ENCODE measurements around the gene JMY.

Gene JMY

GRCh38 chr5:79241535-79241979 lies 5.6 kb downstream of the JMY start:
- Histone ChIP-seq H3K4me3 (ENCODE audit: low read depth, low read length) (peak overlapping the region; percentile 9; the same call in 1 of the 2 replicates), H3K27ac (ENCODE audit: extremely low read depth, low read depth, low read length) (peak overlapping the region; percentile 68), H3K4me1 (ENCODE audit: control insufficient read depth, insufficient read depth, low read length) (peaks cover 36% of the 10 kb centered on the region), H3K36me3 (ENCODE audit: control insufficient read depth in 2 of 2, insufficient read depth in 1 of 2, low read length in 2 of 2) (no peaks in the 10 kb centered on the region), H3K9me3 (ENCODE audit: control insufficient read depth, insufficient read depth, low read depth, low read length) (no peaks in the 10 kb centered on the region)
- POLR2A ChIA-PET = no interaction called here
- CTCF ChIA-PET = no interaction called here
- TF ChIP-seq ZBTB8A (tag by site-specific recombination; IDR thresholded peaks at IDR 0.05) (peak; percentile 60), ZNF555 (tag by site-specific recombination; conservative IDR thresholded peaks at IDR 0.05) (no peak), ZNF26 (tag by site-specific recombination; IDR thresholded peaks at IDR 0.05) (no peak), ZNF18 (tag by site-specific recombination; IDR thresholded peaks at IDR 0.05) (peak; percentile 52; the same call in 1 of the 2 replicates), ZNF580 (tag by site-specific recombination; IDR thresholded peaks at IDR 0.05) (peak; percentile 45; the same call in 1 of the 2 replicates), IKZF3 (tag by site-specific recombination; IDR thresholded peaks at IDR 0.05) (peak; percentile 84), ZNF791 (tag by site-specific recombination; IDR thresholded peaks at IDR 0.05) (no peak), ZNF37A (tag by site-specific recombination; IDR thresholded peaks at IDR 0.05) (no peak), ZNF707 (tag by site-specific recombination; IDR thresholded peaks at IDR 0.05) (no peak), ZNF24 (tag by site-specific recombination; IDR thresholded peaks at IDR 0.05) (no peak), ZNF488 (tag by site-specific recombination; IDR thresholded peaks at IDR 0.05) (no peak), HOXA7 (CRISPR knock-in tag; IDR thresholded peaks at IDR 0.05; ENCODE audit: borderline replicate concordance) (no peak), ZNF530 (tag by site-specific recombination; IDR thresholded peaks at IDR 0.05; ENCODE audit: low read depth) (no peak), ZNF626 (tag by site-specific recombination; IDR thresholded peaks at IDR 0.05) (no peak), RBAK (tag by site-specific recombination; IDR thresholded peaks at IDR 0.05) (no peak), HOXD13 (CRISPR knock-in tag; IDR thresholded peaks at IDR 0.05; ENCODE audit: borderline replicate concordance) (no peak), SP3 (tag by site-specific recombination; IDR thresholded peaks at IDR 0.05) (no peak), ZNF19 (tag by site-specific recombination; IDR thresholded peaks at IDR 0.05; ENCODE audit: low read depth) (no peak), ZNF645 (tag by site-specific recombination; IDR thresholded peaks at IDR 0.05) (no peak), OSR2 (tag by site-specific recombination; IDR thresholded peaks at IDR 0.05) (peak; percentile 84), FEZF1 (tag by site-specific recombination; IDR thresholded peaks at IDR 0.05) (peak; percentile 91), ZNF426 (tag by site-specific recombination; IDR thresholded peaks at IDR 0.05) (no peak), ZNF138 (tag by site-specific recombination; IDR thresholded peaks at IDR 0.05; ENCODE audit: borderline replicate concordance) (no peak), WT1 (tag by site-specific recombination; IDR thresholded peaks at IDR 0.05) (no peak), ZIC2 (tag by site-specific recombination; IDR thresholded peaks at IDR 0.05) (peak; percentile 70), ZNF184 (tag by site-specific recombination; IDR thresholded peaks at IDR 0.05) (no peak), ZNF362 (tag by site-specific recombination; IDR thresholded peaks at IDR 0.05) (no peak), TRIM28 (IDR thresholded peaks at IDR 0.05; ENCODE audit: borderline replicate concordance, low read length) (peak; percentile 55; the same call in 1 of the 2 replicates), ZNF561 (tag by site-specific recombination; IDR thresholded peaks at IDR 0.05; ENCODE audit: borderline replicate concordance) (peak; percentile 57; the same call in 1 of the 2 replicates), ZNF596 (tag by site-specific recombination; IDR thresholded peaks at IDR 0.05) (peak; percentile 72), GFI1B (tag by site-specific recombination; IDR thresholded peaks at IDR 0.05) (no peak), YY2 (tag by site-specific recombination; IDR thresholded peaks at IDR 0.05) (no peak), ZNF843 (tag by site-specific recombination; IDR thresholded peaks at IDR 0.05) (peak; percentile 75)
